ENCODE measurements around the gene DNAJA2.

The DNAJA2 gene

DNA sequence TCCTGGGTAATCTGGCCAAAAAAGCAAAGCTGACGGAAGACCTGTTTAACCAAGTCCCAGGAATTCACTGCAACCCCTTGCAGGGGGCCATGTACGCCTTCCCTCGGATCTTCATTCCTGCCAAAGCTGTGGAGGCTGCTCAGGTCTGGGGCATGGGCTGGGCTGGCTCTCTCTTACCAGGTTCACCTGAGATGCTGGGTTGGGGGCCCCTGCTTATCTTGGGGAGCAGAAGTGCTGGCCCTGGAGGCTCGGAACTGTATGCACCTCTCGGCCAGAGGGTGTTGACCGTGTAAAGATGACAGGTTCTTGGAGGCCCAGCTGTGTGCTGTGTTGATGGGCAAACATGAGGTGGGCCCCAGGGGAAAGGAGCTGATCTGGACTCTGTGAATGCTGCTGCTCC, 49.1 kb downstream of the DNAJA2 start:
- DNase-seq = no peak

GRCh38 chr16:46923513-46924295, 49.8 kb downstream of the DNAJA2 start:
- DNase-seq = no peak

- no peak for DNase-seq
These were observed 51.2 kb downstream of the DNAJA2 start for GRCh38 chr16:46922239-46922638.

- no peak for DNase-seq
These were observed 52.9 kb downstream of the DNAJA2 start for GRCh38 chr16:46920402-46921068.

DNA sequence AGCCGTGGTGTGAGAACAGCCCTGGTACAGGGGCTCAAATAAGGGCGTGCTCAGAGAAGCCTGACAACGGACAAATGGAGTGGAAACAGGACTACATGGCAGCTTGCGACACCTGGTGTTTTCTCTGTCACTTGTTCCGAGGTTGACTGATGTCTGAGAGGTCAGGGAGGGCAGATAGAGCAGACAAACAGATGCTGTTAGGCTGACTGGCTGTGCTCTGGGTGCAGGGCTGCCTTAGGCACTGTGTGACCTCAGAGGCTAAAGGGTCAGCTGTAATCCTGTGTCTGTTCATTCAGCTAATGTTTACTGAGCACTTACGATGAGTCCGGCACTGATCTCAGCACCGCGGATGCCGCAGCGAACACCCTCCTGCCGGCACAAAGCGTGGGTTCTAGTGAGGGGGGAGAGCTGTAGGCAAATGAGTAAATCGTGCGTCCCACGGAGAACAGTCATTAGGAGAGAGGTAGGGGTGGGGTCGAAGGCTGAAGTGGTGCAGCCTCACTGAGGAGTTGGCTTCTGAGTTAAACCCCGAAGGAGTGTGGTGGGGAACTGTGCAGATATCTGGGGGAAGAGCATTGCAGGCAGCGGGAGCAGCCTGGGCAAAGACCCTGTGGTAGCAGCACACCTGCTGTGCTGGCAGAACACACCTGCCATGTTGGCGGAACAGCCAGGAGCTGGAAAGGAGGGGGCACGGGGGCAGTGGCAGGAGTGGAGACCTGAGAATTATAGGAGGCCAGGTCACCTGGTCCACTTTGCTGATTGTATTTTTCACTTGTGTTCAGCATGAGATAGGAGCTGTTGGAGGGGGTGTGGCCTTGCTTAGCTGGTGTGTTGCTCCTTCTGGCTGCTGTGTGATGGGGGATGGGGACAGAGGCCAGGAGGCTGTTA, 54.3 kb downstream of the DNAJA2 start:
- no peak for DNase-seq

GRCh38 chr16:46918400-46918799, 55.1 kb downstream of the DNAJA2 start:
- DNase-seq = no peak

DNA sequence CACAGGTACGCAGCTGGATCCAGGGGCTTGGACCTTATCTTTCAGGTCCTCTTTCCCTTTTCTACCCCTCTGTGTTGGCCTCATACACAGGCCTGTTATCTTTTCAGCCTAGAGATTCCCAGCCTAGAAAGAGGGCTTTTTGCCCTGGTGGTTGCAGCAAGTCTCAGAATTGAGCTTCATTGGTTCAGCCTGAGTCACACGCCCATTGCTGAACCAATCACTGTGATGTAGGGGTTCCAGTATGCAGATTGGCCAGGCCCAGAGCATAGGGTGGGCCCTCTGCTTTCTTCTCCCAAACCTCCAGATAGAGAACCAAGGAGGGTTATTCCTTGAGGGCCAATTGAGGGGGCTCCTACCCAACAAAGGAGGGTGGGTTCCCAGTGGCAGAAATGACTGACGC, 56.5 kb downstream of the DNAJA2 start:
- no peak for DNase-seq

DNA sequence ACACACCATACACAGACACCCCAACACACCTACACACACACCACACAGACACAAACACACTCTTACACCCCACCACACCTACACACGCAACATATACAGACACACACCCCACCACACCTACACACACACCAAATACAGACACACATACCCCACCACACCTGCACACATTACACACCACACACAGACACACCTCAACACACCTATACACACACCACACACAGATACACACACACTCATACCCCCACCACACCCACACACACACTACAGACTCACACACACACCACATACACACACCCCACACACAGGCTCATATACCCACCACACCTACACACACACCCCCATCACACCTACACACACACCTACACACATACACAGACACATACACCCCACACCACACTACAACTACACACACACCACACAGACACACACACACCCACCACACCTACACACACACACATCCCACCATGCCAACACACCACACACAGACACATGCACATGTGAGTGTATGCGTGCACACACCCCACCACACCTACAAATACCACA, 57.9 kb downstream of the DNAJA2 start:
- DNase-seq = no peak

GRCh38 chr16:46914556-46915201, 58.8 kb downstream of the DNAJA2 start:
- DNase-seq = no peak

DNA sequence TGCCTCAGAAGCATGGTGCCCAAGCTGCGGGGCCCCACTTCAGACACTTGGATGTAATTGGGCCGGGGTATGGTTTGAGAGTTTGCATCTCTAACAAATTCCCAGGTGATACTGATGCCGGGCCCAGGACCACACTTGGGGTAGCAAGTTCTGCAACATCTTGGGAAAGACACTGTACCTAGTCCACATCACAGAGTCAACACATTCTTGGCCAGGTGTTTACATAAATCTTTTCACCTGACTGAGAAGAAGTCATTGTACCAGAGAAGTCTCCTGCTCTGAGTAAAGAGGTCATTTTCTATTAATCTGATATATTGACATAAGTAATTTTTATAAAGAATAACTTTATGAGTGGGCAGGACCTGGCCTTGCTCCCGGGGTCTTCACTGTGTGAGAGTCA, 61.8 kb downstream of the DNAJA2 start:
- no peak for DNase-seq

GRCh38 chr16:46911038-46911437, 62.4 kb downstream of the DNAJA2 start:
- DNase-seq = no peak

GRCh38 chr16:46908540-46909372, 64.7 kb downstream of the DNAJA2 start:
- DNase-seq = peak; percentile 5 to 49 (median 27)

GRCh38 chr16:46907061-46907774, 66.3 kb downstream of the DNAJA2 start:
- DNase-seq = no peak

DNA sequence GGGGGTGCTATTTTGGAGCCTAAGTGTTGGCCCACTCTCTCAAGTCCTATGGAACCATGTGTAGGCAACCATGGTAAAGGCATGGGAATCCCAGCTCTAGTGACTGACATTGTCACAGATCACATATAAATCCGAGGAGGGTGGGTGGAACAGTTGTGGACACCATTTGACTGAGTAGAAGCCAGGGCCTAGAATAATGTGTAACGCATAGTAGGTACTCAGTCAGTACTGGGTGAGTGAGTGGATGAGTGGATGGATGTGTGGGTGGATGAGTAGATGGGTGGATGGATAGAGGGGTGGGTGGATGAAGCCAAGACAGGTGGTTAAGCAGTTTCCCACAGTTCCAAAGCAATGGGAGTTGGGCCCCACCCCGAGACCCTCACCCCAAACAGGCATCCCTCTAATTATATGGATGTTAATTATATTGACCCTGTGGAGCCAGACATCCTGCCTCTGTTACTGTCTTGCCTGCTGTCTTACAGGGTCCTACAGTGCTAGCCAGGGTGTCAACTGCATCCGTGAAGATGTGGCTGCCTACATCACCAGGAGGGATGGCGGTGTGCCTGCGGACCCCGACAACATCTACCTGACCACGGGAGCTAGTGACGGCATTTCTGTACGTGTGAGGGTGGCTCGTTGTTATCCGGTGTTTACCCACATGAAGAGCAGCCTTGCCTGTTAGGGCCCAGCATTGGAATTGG, 67.0 kb downstream of the DNAJA2 start:
- DNase-seq = no peak
